NCI-H2227 treated with DMSO at 0.1 percent for 48 hours (cell line): ENCODE results near the gene SPTBN1.
A peak's percentile ranks its signal among the peaks of the same experiment; 100 is the strongest.

ENCODE experiments used
- DNase-seq: peaks from one replicate; lab custom pipeline; 2025; lab: John Stamatoyannopoulos, UW

SPTBN1 gene

DNA sequence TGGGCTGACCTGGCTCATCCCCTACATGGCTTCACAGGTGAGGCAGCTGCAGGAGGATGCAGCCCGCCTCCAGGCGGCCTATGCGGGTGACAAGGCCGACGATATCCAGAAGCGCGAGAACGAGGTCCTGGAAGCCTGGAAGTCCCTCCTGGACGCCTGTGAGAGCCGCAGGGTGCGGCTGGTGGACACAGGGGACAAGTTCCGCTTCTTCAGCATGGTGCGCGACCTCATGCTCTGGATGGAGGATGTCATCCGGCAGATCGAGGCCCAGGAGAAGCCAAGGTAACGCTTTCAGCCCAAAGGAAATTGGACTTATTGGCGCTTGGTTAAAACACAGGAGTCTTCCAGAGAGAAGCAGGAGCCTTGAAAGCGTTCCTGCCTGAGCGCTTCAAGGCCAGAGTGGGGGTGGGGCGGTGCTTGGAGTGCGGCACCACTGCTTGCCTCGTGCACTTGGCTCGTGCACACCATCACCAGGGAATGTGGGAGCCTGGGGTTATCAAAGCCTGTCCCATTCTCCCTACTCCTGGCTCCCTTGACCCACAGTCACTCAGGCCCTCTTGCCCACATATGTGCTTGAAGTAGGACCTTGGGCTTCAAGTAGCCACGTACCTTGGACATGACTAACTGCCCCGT is 197.6 kb downstream of the SPTBN1 start:
- no peak for DNase-seq

DNA sequence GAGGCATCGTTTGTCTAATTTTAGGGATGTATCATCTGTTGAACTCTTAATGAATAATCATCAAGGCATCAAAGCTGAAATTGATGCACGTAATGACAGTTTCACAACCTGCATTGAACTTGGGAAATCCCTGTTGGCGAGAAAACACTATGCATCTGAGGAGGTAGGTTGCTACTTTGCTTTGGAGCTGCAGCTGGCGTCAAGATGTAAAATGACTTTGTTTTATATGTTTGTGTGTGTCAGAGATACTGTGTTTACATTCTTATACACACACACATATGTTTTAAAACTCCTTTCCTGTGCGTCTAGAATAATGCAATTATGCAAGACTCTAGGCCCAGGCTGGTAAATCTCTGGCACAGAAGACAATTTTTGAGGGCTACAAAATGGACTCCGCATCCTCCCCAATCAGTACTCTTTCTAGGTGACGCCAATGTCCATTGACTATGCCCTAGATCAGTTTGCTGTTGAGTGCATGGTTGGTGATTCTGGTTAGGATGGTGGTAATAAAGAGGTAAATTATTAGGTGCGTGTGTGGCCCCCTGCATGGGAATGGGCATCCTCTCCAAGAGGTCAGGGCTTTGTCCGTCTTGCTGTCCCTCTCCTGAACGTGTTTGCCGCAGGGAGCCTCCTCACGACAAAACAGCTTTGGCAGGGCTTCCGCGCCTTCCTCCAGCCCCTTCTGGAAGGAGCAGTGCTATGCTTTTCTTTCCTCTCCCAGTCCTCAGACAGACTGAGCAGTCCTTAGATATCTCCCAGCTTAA is 199.1 kb downstream of the SPTBN1 start:
- no peak for DNase-seq

DNA sequence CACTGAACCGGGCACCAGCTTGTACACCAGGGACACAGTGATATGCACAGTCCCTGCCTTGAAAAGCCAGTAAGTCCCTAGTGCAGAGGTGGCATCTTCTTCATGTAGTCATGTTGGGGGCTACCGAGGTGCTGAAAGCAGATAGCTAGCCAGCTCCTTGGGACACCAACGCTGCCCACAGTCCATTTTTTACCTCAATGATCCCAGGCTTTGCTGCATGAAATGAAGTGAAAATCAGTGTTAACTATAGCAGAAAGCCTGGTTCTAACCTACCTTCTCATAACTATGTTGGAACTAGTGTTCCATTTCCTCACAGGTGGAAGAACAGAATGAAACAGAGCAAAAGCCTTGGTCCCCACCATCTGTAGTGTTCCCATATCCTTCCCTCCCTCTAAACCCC is 200.7 kb downstream of the SPTBN1 start:
- DNase-seq = no peak

GRCh38 chr2:54657664-54658083 is 201.5 kb downstream of the SPTBN1 start:
- no peak for DNase-seq

GRCh38 chr2:54658564-54659071 is 202.5 kb downstream of the SPTBN1 start:
- DNase-seq = no peak

GRCh38 chr2:54659527-54659926 is 203.4 kb downstream of the SPTBN1 start:
- peak; percentile 32 for DNase-seq

- DNase-seq = no peak
These were observed 204.6 kb downstream of the SPTBN1 start for GRCh38 chr2:54660752-54661151.

- DNase-seq = no peak
These were observed 207.4 kb downstream of the SPTBN1 start for GRCh38 chr2:54663424-54664030.

DNA sequence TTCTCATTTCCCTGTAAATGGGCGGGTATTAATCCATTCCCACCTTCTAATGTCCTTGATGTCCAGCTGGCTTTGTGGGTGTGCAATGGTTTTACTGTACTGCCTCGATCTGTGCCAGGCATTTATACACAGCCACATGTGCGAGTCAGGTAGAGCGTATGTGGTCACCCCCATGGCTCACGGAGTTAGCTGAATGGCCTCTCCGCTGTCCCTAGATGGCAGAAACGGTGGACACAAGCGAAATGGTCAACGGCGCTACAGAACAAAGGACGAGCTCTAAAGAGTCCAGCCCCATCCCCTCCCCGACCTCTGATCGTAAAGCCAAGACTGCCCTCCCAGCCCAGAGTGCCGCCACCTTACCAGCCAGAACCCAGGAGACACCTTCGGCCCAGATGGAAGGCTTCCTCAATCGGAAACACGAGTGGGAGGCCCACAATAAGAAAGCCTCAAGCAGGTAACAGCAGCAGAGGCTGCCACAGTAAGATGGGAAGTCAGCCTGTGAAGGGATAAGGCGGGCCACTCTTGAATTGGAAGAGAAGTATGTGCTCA is 208.2 kb downstream of the SPTBN1 start:
- no peak for DNase-seq

DNA sequence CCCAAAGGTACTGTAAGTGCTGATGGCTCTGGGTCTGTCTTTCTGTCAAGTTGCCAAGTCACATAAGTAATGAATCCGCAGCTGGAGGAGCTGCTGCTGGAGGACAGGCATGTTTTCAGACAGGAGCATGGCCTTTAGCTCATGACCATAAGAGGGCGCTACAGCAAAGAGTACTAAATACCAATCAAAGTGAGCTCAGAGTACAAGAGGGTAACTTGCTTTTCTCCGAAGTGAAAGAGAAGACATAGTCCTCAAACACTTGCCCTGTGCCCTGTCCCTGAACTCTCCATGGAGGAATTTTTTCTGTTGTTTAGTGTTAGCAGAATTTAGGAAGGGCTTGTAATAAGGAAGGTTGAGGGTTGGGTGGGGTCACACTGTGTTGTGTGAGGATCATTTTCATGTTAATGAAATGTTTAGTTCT is 209.3 kb downstream of the SPTBN1 start:
- DNase-seq = peak; percentile 53

DNA sequence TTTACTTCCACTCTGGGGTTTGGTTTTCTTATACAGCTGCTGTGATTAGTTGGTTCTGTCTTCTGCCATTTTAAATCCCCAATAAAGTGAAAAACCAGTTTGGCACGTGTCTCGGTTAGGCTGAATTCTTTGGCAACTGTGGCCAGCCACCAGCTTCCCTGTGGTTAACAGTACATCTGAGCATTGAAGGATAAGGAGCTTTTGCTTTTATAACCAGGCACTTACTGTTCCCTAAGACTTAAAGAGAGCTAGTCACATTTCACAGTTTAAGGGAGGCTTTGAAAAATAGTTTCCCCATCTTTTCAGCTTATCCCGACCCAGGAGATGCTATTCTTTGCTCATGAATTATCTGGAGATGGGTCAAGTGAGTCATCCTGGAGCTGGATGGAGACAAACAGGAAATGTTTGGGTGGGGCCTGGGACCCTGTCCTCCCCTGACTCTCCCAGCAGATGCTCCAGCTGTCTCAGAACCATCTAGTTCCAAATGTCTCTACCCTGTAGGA is 210.1 kb downstream of the SPTBN1 start:
- DNase-seq = no peak

DNA sequence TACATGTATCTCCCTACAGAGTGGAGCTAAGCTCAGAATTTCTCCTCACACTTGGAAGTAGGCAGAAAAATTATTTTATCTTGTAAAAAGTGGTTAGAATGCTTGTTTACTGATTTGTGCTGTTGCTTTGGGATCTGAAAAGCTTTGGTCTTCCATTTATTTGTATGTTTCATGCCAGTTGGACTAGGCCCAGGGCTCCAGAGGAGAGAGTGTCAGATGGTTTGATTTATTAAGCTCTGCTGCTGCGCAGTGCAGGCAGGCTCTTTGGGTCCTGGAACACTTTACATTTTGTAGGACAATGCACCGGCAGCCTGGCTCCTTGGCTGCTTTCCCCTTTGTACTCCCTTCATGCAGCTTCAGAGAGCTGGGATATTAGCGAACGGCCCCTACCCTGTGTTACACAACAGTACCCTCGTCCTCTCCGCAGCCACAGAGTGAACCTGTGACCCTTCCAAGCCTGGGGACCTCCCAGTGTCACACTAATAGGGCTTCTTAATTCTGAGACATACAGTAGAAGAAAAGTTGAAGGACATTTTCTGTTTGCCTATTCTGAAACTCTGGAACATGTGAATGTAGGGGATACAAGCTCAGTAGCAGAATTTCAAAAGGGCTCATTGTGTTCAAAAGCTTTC is 210.6 kb downstream of the SPTBN1 start:
- no peak for DNase-seq

DNA sequence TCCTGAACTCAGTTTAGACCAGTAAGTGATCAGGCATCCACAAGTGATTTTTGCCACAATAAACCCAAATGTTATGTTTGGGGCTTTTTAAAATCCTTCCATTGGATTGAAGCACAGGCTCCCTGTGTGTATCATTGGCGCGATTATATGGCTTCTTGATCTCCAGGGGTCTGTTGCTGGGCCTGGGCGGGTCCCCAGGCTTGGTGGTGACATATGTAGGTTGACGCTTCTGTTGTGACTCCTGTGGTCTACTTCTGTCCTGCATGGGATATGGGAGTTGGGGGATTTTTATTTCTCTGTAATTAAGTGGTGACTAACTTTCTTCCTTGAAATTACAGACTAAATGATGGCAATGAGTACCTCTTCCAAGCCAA is 211.1 kb downstream of the SPTBN1 start:
- no peak for DNase-seq

- DNase-seq = no peak
These were observed 211.9 kb downstream of the SPTBN1 start for GRCh38 chr2:54667726-54668650.

GRCh38 chr2:54668711-54669110 is 212.6 kb downstream of the SPTBN1 start:
- no peak for DNase-seq

- DNase-seq = no peak
These were observed 213.8 kb downstream of the SPTBN1 start for GRCh38 chr2:54669677-54670484.

- DNase-seq = no peak
These were observed 214.4 kb downstream of the SPTBN1 start for GRCh38 chr2:54670485-54671009.

DNA sequence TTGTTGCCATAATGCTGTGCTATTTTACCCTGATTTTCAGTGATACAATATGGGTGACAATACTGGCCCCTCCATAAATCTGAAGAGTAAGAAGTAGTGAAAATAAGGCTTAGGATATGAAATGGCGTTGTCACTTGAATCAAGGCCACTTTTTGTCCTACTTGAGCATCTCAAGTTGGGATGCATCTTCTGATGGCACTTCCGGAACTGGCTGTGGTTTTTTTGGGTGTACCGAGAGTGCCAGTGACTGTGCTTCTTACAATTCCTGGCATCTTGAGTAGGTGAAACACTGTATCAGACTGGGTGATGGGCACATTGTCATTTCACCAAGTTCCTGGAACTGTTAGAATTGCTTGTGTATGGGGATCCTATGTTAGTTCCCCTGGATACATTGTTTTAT is 214.9 kb downstream of the SPTBN1 start:
- no peak for DNase-seq

DNA sequence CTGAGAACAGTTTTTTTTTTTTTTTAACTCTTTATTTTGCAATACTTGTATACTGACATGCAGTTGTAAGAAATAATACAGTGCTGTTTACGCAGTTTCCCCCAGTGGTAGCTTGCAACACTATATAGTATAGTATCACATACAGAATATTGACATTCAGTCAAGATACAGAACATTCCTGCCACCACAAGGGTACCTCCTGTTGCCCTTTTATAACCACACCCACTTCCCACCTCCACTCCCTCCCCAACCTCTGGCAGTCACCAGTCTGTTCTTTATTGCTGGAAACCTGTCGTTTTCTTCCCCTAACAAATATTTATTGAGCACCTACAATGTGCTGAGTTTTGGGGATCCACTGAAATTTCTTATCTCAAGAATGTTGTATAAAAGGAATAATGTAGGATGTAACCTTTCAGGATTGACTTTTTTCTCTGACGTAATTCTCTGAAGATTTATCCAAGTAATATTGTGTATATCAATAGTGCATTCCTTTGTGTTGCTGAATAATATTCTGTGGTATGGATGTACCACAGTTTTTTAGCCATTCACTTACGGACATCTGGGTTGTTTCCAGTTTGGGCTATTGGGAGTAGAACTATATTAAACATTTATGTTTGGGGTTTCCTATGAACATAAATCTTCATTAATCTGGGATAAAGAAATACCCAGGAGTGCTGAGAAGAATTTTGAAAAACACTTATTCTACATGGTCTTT is 215.9 kb downstream of the SPTBN1 start:
- DNase-seq = no peak
